Daoy (cell line): Measurements from ENCODE around the gene ATXN7L3B. TPM values are rescaled to one million over a fixed set of nuclear protein-coding genes. Genes with fewer than 3 reads are reported as not detected.

Experiments
- DNase-seq: peaks from one replicate; pipeline ENCODE4 v3.0.0-alpha.2; 2015; ENCODE audit warnings: low read depth
- total RNA-seq: library from RNA; depleted of rRNA; stranded (reverse); fragments of >200 nt; shearing (Covaris generic); gene quantifications from 2 replicates; pipeline ENCODE4 v1.2.3, GENCODE V29; 2014

The ATXN7L3B gene
- total RNA-seq, 1 experiment from 2014 or later, result 20.2 TPM

DNA sequence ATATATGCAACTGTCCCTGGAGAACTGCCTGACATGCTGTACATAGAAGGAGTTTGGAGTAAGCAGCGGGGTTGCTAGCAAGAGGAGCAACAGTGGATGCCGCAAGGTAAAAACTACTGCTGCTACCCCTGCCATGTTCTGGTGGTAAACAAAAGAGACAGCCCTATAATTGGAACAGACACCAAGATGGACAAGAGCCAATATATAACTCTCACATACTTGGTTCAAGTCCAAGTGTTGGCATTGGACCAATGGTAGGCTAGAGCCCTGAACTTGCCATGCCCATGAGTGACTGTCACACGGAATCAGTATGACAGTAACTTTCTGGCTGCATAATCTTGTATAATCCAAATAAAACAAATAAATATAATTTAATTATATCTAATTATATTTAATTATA, 13.7 kb downstream of the ATXN7L3B start:
- no peak for DNase-seq

DNA sequence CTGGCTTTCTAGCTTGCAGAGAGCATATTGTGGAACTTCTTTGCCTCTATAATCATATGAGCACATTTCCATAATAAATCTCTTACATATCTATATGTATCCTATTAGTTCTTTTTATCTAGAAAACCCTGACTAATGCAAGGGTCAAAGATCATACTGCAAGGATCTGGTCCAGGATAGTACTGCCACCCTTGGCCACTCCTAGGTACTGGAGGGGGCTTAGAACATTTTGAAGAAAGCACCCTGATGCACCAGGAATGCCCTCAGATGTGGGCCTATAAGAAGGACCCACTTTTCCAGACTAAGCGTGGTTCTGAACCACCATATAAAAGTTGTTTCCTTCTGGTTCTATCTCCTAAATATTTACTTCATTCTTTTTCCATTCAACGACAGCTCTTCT, 14.6 kb downstream of the ATXN7L3B start:
- no peak for DNase-seq

- no peak for DNase-seq
These were observed 22.1 kb downstream of the ATXN7L3B start for GRCh38 chr12:74559728-74560127.

- no peak for DNase-seq
These were observed 26.3 kb downstream of the ATXN7L3B start for GRCh38 chr12:74563927-74564326.

DNA sequence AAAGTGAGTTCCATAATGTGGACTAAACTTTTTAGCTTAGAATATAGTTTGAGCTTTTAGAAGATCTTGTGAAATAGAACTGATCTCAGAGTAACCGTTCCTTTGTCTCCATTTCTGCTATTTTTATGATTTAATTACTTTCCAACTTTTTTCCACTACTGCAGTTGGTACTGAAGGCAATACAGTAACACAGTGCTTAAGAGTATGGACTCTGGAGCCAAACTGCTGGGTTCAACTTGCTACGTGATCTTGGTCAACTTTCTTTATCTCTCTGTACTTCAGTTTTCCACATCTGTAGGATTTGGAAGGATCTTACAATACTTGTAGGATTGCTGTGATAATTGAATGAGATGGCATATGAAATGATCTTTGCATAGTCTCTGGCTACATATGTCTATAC, 40.9 kb downstream of the ATXN7L3B start:
- DNase-seq, result no peak

- DNase-seq, result no peak
These were observed 41.8 kb downstream of the ATXN7L3B start for GRCh38 chr12:74579446-74579845.

DNA sequence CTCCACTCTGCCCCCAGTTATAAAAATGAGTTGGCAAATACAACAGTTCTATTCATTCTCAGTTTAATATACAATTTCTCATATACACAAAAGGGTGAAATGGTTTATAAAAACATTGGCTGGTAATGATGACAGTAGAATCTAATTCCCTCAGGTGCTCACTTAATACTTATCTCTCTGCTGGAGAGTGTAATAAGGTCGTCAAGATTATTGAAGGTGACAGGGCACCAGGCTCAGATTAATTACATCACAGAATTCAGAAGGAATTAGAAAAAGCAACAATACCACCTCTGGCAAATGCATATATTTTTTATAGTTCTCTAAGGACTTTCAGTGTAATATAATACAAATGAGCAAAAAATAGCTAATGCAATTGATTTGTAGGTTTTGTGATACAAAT, 42.3 kb downstream of the ATXN7L3B start:
- DNase-seq, result no peak

DNA sequence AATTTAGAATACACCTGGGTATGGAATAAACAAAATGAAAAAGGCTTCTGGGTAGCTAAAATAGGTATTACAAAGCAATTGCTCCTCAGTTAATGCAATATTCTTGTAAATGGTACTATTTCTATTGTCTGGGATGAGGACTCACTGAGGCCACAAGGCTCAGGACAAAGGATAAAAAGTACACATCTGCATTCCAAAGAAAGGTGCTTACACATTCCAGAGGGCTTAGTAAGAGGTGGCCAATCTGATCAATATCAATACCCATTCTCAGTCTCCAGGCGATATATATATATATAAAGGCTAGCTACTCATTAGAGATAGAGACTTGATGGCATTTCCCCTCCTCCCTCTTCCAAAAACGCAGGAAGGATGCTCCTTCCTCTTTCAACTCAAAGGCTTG, 43.8 kb downstream of the ATXN7L3B start:
- no peak for DNase-seq

DNA sequence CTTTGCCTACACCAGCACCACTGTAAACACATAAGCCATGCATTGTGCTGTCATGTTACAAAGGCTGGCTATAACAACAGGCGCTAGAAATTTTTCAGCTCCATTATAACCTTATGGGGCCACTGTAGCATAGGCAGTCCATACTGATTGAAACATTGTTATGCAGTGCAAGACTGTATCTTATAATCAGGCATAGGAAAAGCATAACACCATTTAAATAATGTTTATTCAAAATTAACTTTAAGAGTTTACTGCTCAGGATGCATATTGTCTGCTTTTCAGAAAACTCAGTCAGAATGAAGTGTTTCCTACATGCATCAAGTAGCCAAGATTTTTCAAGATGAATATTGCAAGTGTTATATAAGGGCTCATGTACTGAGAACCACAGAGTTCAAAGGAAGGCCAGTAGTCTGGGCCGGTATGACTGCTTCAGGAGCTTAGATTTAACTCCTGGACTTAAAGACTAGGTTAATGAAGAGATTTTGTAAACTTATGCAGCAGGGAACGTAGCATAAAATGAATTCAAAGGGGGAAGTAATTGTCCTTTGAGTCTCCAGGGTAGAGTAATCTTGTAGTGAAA, 46.9 kb downstream of the ATXN7L3B start:
- no peak for DNase-seq

DNA sequence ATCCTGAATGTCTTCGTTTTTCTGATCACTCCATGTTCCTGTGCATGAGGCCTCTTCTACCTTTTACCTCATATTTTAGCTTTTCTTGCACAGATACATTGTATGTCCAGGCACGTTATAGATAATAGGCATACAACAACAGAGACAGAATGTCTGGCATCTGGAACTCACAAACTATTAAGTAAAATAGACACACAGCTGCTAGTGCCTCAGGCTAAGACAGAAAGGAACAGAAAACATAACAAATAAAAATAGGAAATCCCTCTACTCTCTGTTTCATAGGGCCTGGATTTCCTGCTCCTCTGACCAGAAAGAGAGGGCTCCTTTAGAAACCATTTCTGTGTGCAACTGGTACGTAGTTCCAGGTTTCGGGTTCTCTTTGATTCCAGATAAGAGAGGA, 48.6 kb downstream of the ATXN7L3B start:
- DNase-seq, result no peak
